ENCODE results near the gene DCAKD.

- TF ChIP-seq CTCF (IDR thresholded peaks at IDR 0.05; ENCODE audit: low read depth, low read length, poor library complexity, severe bottlenecking) (no peak), EZH2phosphoT487 (IDR thresholded peaks at IDR 0.05; ENCODE audit: borderline replicate concordance, low read length) (no peak)
Measured at GRCh38 chr17:45086391-45086790, 35.0 kb upstream of the DCAKD start.

All from DOHH2 (cell line).